Measurements from ENCODE around the gene SPTB.

Gene SPTB

DNA sequence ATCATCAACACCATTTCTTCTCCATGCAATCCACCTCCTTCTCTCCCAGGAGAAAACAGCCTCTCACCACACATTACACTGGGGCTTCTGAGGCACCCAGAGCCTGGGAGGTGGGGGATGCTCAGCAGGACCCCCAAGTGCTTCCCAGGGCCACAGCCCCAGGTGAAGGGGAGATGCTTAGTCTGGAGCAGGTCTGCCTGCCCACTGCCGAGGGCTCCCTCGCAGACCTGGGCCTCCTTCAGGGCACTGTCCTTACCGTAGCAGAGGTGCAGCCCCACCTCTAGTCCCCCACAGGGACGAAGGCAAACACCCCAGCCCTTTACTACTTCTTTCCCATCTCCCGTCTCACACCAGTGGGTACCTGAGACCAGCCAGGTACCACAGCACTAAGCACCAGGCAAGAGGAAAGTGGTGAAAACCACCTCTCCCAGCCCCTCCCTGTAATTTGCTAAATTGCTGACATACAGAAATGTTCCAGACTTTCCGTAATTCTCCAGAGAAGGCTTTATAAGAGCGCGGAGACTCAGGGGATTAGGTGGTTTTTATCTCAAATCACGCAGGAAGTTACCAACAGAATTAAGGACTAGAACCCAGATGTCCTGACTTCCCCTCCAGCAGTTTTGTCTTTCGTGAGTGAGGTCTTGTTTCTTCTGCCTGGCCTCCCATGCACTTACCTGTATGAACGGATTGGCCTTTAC, 116.5 kb downstream of the SPTB start:
- DNase-seq: no peak

DNA sequence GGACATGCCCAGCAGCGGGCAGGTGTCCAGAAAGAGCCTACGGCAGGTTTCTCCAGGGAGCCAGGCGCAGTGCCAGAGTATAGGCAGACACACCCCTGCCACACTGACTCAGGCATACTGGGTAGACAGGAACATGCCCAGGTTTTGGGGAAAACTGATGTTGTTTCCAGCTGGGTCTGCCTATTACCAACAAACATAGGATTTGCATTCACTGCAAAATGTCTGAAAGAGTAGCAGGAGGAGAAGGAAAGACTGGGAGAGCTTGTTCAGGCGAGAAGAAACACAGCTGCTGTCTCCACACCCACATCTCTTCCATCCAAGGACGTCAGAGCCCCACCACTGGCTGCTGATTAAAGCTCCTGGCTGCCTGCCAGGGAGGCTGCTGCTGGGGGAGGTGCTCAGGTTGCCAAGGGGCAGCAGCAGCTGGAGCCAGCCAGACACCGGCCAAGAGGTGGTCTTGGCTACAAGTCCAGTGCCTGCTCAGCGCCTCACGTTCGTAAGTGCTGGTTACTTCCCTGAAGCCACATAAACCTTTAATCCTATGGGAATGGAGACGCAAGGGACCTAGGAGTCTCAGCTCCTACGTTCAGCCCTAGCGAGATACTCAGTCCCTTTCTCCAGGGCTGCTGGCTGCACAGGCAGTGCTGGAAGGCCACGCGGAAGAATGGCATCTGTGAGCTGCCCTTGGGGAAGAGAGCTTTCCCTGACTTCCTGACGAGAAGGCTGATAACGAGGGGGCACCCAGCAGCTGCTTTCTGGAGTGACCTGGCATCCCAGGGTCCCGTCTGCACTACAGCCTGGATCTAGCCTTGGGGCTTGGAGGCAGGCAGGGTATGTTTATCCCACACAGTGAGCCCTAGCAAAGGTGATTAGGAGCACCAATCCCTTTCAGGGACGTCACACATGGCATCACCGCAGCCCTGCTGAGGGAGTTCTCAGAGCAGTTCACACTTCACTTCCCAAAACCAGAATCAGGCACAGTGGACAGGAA, 117.4 kb downstream of the SPTB start:
- DNase-seq: peak in 1 of 4 experiments; percentile 5

DNA sequence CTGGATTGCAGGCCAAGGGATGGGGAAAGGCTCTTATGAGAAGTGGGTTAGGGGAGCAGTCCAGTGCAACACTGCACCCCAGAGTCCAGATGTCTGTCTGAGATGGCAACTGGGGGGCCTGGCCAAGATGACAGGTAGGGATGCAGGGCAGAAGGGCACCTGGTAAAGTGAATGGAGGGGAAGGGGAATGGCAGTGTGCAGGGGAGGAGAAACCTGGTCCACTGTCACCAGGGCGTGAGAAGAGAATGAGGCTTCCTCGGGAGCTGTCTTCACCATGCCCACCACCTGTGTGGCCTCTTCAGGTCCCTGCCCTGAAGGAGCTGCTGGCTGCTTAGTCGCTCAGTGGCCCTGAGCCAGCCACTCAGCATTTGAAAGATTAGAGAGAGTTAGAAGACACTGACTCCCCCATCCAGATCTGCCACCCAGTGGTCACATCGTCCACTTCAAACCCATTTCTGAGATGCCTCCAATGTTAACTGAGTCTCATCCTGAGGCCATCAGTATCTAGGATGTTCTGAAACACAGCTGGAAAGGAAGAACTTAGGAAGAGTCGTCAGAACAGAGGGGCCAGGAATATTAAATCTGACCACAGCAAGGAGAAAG, 118.2 kb downstream of the SPTB start:
- DNase-seq: no peak

DNA sequence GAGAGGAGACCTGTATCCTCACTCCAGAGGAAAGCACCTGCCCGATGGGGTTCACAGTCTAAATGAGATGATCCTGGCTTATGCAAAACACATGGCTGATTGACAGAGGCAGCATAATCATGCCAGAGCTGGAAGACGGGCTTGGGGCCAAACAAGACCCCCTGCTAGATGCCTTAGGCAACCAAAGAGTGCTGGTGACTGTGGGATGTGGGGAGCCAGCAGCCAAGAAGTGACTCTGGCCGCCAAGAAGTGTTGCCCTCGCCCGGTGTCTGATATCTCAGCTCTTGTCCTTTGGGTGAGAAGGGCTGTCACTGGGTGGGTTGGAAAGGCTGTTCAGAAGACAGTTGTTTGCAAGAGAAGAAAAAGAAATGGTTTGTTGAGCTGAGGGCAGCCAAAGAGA, 118.8 kb downstream of the SPTB start:
- DNase-seq: no peak

DNA sequence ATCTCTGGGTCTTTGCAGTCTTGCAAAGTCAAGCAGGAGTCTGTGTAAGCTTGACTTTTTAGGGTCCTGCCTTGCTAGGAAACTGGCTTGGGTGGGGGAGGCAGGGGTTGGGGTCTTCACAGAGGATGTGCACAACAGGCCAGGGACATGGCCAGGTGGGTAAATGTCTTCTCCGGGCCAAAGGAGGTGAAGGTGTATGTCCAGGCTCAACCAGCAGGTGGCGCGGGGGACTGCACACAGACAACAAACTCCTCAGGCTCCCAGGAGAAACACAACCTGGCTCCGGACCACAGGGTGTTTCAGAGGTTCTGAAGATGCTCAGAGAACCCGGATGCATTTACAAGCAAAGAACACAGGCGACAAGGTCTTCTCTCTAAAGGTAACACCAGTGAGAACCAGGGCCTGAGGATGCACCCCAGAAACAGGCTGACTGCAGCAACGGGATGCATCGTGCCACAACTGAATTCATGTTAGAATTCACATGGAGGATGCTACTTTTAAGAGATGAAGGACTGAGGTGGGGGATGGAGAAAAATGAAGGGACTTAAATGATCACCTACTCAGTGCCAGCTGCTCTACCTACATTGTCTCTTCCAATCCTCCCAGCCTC, 119.5 kb downstream of the SPTB start:
- DNase-seq: peak in 3 of 4 experiments; percentile 18 to 37 (median 18)

DNA sequence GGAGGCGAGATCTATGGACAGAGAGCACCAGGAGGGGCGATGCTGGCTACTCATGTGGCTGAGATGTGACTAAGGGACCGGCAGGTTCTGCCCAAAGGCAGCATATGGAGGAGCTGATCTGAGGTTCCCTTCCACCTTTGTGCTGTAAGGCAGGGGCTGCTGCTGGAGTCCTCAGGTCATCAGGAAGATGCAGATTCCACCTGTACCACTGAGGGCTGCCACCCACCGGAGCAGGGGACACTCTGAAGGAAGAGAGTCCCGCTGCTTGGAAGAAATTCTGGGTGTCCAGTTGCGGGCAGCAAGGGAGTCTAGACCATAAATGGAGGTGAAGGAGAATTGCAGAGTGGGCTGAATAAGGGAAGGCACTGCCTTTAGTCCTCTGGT, 120.2 kb downstream of the SPTB start:
- DNase-seq: no peak

DNA sequence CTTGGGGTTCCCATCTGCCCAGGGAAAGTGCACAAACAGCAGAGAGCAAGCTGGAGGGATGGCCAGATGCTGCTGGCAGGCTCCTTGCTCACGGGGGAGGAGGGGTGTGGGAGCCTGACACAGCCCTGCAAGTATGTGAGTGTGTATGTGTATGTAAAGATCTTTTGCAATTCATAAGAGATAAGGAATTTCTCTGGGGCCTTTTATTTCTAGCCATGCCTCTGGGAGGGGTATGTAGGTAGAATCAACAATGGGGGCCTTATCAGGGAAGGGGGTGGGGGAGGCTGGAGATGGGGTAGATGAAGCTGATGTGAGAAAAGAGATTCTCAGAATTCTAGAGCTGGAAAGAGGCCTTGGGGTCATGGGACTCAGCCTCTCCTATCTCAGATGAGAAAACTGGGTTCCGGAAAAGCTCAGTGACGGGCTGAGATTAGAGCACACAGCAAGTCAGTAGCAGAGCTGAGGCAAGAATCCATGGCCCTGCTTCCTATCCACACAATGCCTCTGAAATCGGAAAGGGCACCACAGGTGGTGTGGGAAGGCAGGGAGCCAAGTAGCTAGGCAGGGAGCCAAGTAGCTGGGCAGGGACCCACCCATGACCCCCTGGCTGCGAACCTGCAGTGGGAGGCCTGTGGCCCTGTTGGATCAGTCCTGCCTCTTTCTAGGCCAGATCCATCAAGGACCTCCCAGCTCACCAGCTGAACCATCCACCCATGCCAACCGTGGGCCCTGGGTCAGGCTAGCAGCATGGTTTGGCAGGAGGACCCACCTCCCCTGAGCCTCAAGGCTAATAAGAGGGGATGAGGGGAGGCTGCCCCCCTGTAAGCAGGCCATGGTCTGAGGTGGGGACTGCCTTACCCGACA, 120.8 kb downstream of the SPTB start:
- no peak for DNase-seq

DNA sequence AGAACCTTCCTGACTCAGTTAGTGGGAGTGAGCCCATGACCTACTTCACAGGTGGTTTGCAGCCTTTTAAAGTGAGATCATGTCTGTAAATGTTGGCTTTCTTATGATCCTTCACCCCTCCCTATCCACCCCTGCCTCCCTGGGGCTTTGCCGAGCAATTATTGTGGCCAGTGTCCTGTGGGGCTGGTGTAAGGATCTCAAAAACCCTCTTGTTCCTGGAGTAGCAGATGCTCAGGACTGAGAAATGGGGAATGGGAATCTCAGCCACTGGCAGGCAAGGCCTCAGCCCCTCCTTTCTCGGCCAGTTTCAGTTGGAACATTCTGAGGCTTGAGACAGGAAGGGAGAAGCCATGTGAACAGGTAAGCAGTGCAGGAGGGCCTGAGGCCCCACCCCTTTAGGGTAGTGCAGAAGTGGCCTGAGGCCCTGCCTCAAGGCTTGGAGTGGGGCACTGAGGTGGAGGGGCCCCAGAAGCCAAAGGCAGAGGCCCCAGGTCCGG, 121.6 kb downstream of the SPTB start:
- no peak for DNase-seq

DNA sequence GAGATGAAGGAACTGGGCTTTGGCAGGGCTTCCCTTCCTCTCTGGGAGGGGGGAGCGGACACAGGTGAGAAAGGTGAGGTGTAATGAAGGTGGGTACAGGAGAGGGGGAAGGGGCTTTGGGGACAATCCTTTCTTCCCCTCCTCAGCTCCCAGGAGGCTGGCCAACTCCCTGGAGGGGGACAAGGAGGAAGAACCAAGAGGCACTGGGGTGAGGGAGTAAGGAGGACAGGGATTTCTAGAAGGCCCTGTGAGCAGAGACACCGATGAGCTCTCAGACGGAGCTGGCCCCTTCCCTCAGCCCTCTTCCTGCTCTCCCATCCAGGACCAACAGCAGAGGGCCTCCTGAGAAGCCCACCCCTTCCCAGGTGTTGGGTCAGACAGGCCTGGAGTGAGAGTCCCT, 122.1 kb downstream of the SPTB start:
- no peak for DNase-seq

DNA sequence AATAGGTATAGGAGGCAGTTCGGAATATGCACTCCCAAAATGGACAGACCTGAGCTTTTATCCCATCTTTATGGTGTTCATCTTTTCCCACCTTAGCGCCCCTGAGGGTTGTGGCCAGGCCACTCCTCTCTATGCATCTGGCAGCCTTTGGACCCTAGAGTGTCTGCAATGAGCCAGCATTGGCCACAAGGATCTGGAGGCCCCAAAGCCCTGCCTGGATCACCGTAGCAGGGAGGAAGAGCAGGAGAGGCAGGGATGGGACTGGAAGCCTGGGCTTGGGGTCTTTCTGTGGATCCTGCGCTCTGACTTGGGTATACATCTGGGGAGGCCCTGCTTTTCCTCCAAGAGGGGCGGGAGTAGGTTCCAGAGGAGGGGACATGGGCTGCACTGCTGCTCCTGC, 123.0 kb downstream of the SPTB start:
- no peak for DNase-seq

DNA sequence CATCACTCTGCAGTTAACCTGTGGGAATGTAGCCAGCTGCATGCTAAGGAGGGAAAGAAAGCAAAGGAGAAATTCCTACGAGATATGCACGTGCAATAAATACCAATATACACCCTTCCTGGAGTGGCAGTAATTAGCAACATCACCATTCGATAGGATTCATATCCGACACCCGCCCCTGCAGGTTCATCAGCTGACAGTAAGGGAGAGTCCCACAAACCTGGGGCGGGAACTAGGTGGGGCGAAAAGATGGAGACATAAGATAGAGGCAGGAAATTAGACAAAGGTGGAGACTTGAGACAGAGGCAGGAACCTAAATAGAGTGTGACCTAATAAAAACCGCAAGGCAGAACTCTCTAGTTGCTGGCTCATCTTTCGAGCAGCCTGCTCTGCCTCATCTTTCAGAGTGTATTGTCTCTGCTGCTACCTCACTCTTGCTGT, 123.9 kb downstream of the SPTB start:
- peak in 2 of 4 experiments; percentile 9 to 25 for DNase-seq

DNA sequence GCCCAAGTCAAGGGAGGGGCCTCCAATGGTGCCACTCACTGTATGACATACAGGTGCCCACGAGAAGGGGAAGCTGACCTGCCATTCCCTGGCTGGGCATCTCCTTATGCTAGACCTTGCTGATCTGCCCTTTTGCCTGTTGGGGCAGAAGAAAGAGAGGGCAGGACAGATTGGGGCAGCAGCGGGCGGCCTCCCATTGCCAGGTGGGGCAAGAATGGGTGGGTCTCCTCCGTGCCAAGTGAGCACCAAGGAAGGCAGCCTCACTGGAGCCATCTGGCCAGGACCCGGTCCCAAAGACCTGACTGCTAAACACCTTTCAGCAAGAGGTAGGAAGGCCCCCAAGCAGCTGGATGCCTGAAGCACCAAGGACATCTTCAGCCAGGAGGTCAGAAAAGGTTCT, 125.0 kb downstream of the SPTB start:
- DNase-seq: no peak

DNA sequence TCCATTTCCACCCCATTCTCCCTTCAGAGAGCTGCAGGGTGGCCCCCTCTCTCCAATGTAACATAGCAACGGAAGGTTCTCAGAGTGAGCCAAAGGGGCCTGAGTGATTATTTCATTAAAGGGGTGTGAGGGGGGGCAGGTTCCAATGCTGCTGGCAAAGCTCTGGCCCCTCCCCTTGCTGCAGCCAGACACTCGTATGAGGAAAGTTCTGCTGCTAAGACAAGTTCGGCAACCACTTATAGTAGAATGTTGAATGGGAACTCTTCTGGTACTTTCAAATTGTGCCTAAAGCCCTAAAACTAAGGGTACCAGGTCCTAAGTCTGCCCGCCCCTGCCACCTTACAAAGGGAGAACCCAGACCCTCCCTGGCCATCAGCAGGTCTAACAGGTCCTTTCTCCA, 125.7 kb downstream of the SPTB start:
- DNase-seq: no peak

DNA sequence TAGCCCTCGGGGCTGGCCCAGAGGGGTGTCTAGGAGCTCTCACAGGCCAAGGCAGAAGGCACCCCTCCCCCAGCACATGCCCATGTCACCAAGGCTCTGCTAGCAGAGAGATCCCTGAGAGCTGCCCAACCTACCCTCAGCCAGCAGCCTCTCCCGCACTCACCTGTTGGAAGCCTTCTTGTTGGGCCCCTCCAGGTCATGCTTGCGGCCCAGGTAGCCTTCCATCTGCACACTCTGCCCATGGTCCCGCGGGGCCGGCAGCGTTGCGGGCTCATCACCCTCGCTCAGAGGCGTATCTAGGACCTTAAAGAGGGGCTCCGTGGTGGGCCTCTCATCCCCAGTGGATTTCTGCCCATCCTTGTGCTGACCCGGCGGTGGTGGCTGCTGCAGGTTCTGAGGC, 126.3 kb downstream of the SPTB start:
- no peak for DNase-seq

DNA sequence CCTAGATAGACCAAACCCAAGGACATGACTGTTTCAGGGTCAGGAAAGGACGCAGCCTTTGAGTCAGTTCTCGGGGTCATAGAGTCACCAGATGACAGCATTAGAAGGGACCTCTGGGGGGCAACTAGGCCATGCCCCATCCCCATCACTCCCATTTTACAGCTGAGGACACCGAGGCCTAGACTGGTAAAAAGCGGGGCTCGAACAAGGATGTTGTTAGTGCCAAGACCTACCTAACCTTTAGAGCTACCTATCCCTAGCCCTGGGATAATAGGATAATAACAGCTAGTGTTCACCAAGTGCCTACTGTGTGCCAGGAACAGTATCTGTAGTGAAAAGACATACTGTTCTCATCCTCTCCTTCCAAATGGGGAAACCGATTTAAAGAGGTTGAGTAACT, 126.8 kb downstream of the SPTB start:
- DNase-seq: no peak

DNA sequence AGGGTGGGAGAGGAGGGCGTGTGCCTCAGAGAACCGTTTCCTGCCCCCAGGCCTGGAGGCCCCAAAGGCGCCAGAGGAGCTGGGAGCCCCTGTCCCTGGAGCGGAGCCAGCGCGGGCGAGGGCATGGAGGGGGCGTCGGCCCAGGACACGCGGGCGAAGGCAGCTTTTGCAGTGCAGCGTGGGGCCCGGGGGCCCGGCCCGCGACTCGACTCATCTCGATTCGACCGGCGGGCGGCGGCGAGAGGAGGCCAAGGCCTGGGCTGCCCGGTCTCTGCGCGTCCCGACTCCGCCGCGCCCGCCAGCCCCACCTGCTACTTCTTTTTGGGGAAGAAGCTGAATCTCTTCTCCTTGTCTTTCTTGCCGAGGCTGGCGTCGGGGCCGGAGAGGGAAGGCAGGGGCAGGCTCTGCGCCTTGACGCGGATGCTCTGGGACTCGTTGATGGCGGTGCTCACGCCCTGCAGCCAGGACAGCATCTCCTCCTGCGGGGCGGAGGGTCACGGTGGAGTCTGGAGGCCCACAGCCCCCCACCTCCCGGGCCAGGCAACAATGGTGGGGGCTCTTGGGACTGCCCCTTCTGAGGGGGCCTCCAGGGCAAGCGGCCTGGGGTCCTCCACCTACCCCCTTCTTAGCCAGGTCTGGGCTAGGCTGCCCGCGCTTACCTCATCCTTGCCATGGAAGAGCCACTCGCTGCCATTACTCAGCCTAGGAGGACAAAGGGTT, 130.6 kb downstream of the SPTB start:
- DNase-seq: no peak

DNA sequence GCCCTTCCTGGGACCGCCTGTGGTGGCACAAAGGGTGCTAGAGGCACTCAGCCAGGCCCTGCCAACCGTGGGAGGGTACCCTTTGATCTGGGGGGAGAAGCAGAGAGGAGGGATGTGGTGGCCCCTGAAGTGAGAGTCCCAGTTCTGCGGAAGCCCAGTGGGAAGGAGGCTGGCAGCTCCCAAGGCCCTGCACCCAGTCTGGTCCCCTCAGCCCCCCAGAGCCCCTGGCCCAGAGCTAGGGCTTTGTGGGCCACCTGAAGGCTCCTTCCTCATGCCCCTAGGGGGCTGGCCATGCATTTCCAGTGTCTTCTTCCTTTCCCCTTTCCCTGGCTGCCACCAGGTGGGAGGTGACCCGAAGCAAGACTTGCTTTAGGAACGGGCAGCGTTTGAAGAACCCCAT, 131.2 kb downstream of the SPTB start:
- DNase-seq: no peak

DNA sequence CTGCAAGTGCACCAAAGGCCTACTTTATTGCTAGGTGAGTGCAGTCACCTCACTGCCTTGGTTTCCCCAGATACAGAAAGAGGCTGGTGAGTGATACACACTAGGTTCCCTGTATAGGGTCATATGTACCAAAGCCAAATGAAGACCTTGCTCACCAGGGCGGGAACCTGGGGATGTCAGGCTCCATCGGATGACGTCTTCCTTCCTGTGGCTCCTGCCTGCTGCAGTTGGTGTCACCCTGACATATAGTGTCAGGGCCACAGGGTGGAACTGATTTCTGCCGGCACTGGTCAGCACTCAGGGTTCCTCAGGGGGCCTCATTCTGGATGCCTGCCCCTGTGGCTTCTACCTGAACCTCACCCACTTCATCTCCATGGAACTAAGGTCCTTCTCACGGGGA, 132.4 kb downstream of the SPTB start:
- no peak for DNase-seq

DNA sequence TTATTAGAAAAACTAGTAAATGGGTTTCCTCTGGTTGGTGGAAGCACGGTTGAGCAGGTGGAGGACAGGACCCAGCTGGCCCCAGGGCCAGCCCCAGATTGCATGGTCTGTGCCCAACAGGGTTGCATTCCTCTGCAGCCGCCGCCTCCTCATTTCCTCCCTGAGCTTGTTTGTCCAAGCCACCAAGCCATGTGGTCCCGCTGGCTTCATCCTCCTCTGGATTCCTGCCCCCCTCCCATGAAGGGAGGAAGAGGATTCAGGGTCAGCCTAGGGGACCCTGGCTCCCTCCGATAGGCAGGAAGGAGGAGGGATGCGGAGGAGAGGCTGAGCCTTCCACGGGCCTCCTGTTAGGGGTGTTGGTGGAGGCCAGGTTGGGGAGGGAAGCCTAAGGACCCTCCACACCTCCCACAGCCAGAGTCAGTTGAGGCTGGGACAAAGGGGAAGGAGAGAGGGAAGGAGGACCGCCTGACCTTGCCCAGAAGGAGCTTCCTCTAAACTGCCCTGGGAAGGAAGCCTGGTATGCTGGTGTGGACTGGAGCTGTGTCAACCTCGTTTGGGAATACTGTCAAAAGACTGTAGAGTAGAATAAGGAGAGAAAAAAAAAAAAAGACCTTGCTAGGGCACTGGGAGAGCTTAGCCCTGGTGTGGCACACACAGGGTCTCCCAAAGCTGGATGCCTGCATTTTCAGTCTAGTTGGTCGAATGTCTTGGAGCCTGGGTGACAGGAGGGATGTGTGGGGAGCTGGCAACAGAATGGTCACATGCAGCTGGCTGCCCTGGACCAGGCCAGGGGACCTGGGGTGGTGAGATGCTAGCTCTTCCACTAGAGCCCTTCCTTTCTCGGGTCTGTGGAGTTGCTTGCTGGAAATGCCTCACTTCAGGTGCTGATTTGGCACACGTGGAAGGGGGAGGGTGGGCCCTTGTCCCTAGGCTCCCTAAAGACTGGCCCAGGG, 133.1 kb downstream of the SPTB start:
- DNase-seq: no peak

DNA sequence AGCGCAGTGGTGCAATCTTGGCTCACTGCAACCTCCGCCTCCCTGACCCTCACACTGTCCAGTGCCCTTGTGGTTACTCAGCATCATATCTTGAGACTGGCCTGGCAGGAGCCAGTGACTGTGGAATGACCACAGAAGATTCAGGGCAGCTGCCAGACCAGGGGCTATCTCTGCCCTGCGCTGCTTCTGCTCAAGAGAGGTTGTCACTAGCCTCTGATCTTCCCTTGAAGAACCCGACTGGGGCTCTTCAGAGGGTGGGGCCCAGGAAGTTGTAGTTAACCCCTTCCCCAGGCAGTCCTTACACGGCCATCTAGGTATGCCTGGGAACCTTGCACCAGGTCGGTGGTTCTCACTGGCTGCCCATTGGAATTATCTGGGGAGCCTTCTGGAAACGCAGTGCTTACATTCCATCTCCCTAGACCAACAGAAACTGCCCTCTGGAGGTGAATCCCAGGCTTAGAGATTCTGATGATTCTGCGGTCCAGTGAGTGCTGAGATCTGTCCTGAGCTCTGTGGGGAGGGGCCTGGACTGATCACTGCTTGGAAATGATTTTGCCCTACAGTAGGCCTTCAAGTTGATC, 134.1 kb downstream of the SPTB start:
- no peak for DNase-seq
